DMS79 (cell line): ENCODE results near the gene HEPHL1.

Source experiments
- DNase-seq: peaks from one replicate; lab custom pipeline; 2025; lab: John Stamatoyannopoulos, UW

Gene HEPHL1

GRCh38 chr11:94025690-94026394 is 4.7 kb downstream of the HEPHL1 start:
- DNase-seq, result no peak

GRCh38 chr11:94027210-94027609 is 6.1 kb downstream of the HEPHL1 start:
- DNase-seq, result no peak

GRCh38 chr11:94028436-94028835 is 7.3 kb downstream of the HEPHL1 start:
- DNase-seq, result no peak

- DNase-seq, result no peak
These were observed 8.9 kb downstream of the HEPHL1 start for GRCh38 chr11:94030059-94030458.

GRCh38 chr11:94031625-94032024 is 10.5 kb downstream of the HEPHL1 start:
- no peak for DNase-seq

- no peak for DNase-seq
These were observed 10.9 kb downstream of the HEPHL1 start for GRCh38 chr11:94032066-94032465.

GRCh38 chr11:94032725-94033124 is 11.6 kb downstream of the HEPHL1 start:
- no peak for DNase-seq

GRCh38 chr11:94034207-94034606 is 13.1 kb downstream of the HEPHL1 start:
- no peak for DNase-seq

- no peak for DNase-seq
These were observed 14.9 kb downstream of the HEPHL1 start for GRCh38 chr11:94036096-94036495.

GRCh38 chr11:94043241-94043640 is 22.1 kb downstream of the HEPHL1 start:
- no peak for DNase-seq

- no peak for DNase-seq
These were observed 25.6 kb downstream of the HEPHL1 start for GRCh38 chr11:94046796-94047195.

- DNase-seq, result no peak
These were observed 27.0 kb downstream of the HEPHL1 start for GRCh38 chr11:94048032-94048709.

- DNase-seq, result peak; percentile 53
These were observed 28.2 kb downstream of the HEPHL1 start for GRCh38 chr11:94049351-94049750.

- DNase-seq, result no peak
These were observed 37.5 kb downstream of the HEPHL1 start for GRCh38 chr11:94058630-94059029.

GRCh38 chr11:94059065-94059464 is 37.9 kb downstream of the HEPHL1 start:
- no peak for DNase-seq

GRCh38 chr11:94060401-94060800 is 39.2 kb downstream of the HEPHL1 start:
- DNase-seq, result no peak

- no peak for DNase-seq
These were observed 41.2 kb downstream of the HEPHL1 start for GRCh38 chr11:94062360-94062759.

GRCh38 chr11:94066901-94067429 is 45.8 kb downstream of the HEPHL1 start:
- DNase-seq, result no peak

GRCh38 chr11:94068764-94069163 is 47.6 kb downstream of the HEPHL1 start:
- DNase-seq, result no peak

GRCh38 chr11:94077552-94078293 is 56.6 kb downstream of the HEPHL1 start:
- no peak for DNase-seq

- DNase-seq, result no peak
These were observed 63.0 kb downstream of the HEPHL1 start for GRCh38 chr11:94084164-94084563.

GRCh38 chr11:94088906-94089305 is 67.8 kb downstream of the HEPHL1 start:
- DNase-seq, result no peak

- DNase-seq, result no peak
These were observed 68.2 kb downstream of the HEPHL1 start for GRCh38 chr11:94089341-94089740.
